Astrocyte of the spinal cord (primary cell): Measurements from ENCODE around the gene TMTC2.

Experiments used
- DNase-seq: peaks from one replicate; pipeline ENCODE4 v3.0.0; 2011; ENCODE audit warnings: low read depth, low spot score
- H3K4me3 ChIP-seq: 2 replicates; pipeline ENCODE4 v1.5.1; 2011; ENCODE audit warnings: low read depth, mild to moderate bottlenecking, low read length, moderate library complexity
- in situ Hi-C: cut with HindIII; loops from 2 replicates; pipeline ENCODE4 v1.10.0; 2017; ENCODE audit warnings: low sequenced_read_pairs
- TF ChIP-seq, protein P1 (sequence below): IDR thresholded peaks from 2 replicates; pipeline ENCODE4 v1.5.1; 2012; ENCODE audit warnings: low read depth, mild to moderate bottlenecking, low read length, inconsistent platforms

Gene TMTC2

DNA sequence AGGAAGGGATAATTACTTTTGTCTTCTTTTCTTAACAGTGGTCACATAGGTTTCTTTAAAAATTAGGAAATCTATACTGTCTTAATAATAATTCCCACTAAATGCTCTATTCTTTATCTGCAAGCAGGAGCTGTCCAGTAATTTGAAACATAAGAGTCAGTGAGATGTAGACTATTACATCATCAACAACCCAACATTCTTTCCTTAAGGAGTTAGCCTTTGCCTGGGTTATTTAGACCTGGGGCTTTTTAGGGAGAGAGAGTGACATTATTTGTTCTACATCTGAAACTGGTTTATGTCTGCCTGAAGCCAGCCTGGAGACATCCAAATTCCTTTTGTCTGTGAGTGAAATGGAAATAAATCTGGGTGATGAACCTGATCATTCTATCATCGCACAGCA is 294.4 kb downstream of the TMTC2 start:
- in situ Hi-C loops: no loop called here
- H3K4me3 ChIP-seq: no peak overlapping the region
- TF ChIP-seq, protein P1, sequence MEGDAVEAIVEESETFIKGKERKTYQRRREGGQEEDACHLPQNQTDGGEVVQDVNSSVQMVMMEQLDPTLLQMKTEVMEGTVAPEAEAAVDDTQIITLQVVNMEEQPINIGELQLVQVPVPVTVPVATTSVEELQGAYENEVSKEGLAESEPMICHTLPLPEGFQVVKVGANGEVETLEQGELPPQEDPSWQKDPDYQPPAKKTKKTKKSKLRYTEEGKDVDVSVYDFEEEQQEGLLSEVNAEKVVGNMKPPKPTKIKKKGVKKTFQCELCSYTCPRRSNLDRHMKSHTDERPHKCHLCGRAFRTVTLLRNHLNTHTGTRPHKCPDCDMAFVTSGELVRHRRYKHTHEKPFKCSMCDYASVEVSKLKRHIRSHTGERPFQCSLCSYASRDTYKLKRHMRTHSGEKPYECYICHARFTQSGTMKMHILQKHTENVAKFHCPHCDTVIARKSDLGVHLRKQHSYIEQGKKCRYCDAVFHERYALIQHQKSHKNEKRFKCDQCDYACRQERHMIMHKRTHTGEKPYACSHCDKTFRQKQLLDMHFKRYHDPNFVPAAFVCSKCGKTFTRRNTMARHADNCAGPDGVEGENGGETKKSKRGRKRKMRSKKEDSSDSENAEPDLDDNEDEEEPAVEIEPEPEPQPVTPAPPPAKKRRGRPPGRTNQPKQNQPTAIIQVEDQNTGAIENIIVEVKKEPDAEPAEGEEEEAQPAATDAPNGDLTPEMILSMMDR: no peak
- DNase-seq: no peak

DNA sequence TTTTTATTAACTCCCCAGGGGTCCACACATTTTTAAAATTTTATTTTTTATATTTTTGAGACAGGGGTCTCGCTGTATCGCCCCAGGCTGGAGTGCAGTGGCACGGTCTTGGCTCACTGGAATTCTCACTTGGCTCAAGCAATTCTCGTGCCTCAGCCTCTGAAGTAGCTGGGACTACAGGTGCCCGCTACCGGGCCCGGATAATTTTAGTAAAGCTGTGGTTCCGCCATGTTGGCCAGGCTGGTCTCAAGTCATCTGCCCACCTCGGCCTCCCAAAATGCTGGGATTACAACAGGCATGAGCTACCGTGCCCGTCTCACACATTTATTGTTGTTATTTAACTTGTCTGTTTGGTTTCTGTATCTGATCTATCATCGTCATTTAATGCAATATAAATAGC is 307.4 kb downstream of the TMTC2 start:
- no peak for DNase-seq
- H3K4me3 ChIP-seq: no peak overlapping the region
- TF ChIP-seq, protein P1: no peak
- in situ Hi-C loops: no loop called here

DNA sequence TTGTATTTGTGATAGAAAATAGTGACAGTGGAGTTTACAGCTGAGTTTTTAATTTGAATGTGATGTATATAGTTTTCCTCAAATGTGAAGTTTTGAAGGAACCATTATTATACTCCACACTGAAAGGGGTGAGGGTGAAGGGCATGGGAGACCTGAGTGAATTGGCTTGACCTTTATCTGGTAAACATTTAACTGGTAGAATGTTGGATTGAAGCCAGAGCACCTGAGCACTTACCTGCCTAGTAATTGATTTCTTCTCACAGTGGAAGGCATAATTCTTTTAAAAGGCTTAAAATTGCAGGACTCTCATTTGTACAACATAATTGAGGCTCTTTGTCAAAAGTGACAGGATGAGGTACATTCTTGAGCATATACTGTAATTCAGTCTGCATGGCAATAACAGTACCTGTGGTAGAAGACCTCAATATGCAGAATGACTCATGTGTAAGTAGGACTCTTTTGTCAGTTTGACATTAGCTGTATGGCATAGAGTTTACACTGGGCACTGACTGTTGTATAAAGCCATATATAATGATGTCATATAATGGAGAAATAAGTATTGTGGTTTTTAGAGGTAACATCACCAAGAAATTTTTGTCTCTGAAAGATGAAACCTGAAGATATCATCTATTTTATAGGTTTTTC is 309.6 kb downstream of the TMTC2 start:
- in situ Hi-C loops: no loop called here
- TF ChIP-seq, protein P1: no peak
- no peak for DNase-seq

DNA sequence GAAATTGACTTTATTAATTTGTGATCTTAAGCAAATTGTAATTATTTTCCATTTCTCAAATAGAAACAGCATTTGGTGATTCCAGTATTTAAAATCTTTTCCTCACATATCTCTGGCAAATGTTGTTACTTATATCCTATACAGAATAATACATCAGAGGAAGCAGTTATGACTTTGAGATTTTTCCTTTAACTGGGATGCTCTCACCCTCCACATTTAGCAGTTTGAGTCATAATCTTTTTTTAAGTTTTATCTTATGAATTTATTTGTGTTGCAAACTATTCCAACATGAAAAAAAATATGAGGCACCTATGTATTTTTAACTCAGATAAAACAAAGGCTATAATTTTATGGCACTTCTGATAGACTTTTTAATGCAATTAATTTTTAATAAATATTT is 311.8 kb downstream of the TMTC2 start:
- in situ Hi-C loops: no loop called here
- DNase-seq: no peak
- H3K4me3 ChIP-seq: no peak overlapping the region
- TF ChIP-seq, protein P1: no peak

More for the DNA sequence above, 309.6 kb downstream of the TMTC2 start:
- no peak overlapping the region for H3K4me3 ChIP-seq

DNA sequence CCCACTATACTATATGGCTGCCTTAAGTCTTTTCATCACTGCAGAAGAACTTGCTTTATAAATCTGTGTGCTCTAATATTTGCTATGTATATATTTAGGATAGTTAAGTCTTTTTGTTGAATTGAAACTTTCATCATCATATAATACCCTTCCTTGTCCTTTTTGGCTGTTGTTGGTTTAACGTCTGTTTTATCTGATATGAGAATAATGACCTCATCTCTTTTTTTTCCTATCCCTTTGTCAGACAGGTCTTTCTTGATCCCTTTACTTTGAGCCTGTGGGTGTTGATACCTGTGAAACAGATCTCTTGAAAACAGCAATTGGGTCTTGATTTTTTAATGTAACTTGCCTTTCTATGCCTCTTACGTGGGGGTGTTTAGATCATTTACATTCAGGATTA is 316.3 kb downstream of the TMTC2 start:
- no peak for DNase-seq
- TF ChIP-seq, protein P1: no peak
- no peak overlapping the region for H3K4me3 ChIP-seq
- in situ Hi-C loops: no loop called here

DNA sequence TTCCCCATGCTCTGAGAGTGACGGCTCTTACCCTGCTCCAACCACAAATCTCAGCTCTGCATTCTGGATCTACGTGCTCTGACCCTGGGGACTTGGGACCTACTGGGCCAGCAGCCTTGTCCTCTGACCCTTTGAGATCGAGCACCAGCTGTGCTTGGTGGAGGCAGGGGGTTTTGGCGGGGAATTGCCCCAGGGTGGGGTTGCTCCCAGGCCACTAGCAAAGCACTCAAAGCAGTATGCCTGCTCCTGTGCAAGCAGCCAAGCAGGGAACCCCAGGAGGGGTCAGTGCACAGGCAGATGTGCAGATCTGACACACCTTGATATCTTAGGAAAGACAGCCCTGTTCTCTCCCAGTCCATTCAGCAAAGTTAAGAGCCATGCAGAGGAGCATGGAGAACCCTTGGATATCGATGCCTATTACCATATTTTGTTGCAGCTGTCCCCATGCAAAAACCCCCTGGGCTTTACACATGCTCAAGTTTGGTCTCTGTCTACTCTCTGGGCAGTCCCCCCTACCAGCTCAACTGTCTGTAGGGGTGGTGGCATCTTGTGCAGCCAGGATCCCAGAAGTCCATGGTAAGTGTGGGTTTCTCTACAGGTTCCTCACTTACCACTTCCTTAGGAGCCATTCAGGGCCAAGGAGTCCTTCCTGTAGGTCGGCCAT is 319.0 kb downstream of the TMTC2 start:
- TF ChIP-seq, protein P1: no peak
- H3K4me3 ChIP-seq: no peak overlapping the region
- in situ Hi-C loops: no loop called here
- DNase-seq: no peak
